HG03135 (cell line): ENCODE results near the gene GAL3ST3.

ENCODE experiments used
- ATAC-seq: cut with Tn5 transposase; IDR thresholded peaks from one replicate; pipeline ENCODE4 v1.9.1; 2021; ENCODE audit warnings: mild to moderate bottlenecking, moderate library complexity; ENCODE audit not compliant: unreplicated experiment

Gene GAL3ST3

GRCh38 chr11:66069715-66070603, 21.0 kb upstream of the GAL3ST3 start, which contains the start of gene PACS1:
Gene PACS1 (plus strand): TSS chr11:66070272. CDS start chr11:66070487, 215 bp downstream.
- peak; percentile 39 for ATAC-seq

GRCh38 chr11:66068923-66069714, 20.2 kb upstream of the GAL3ST3 start:
- ATAC-seq, result no peak

- ATAC-seq, result no peak
Observed at GRCh38 chr11:66068154-66068821, 19.3 kb upstream of the GAL3ST3 start.

GRCh38 chr11:66067640-66068039, 18.7 kb upstream of the GAL3ST3 start:
- no peak for ATAC-seq

- no peak for ATAC-seq
Observed at GRCh38 chr11:66066751-66067150, 17.8 kb upstream of the GAL3ST3 start.

GRCh38 chr11:66064571-66064970, 15.6 kb upstream of the GAL3ST3 start:
- ATAC-seq, result no peak

- no peak for ATAC-seq
Observed at GRCh38 chr11:66063900-66064299, 14.9 kb upstream of the GAL3ST3 start.

- no peak for ATAC-seq
Observed at GRCh38 chr11:66062408-66062807, 13.4 kb upstream of the GAL3ST3 start.

- no peak for ATAC-seq
Observed at GRCh38 chr11:66061268-66061667, 12.3 kb upstream of the GAL3ST3 start.

- ATAC-seq, result no peak
Observed at GRCh38 chr11:66059966-66060680, 11.2 kb upstream of the GAL3ST3 start.

GRCh38 chr11:66056501-66056900, 7.5 kb upstream of the GAL3ST3 start:
- no peak for ATAC-seq

GRCh38 chr11:66055021-66055420, 6.1 kb upstream of the GAL3ST3 start:
- ATAC-seq, result no peak

- no peak for ATAC-seq
Observed at GRCh38 chr11:66052664-66052982, 3.7 kb upstream of the GAL3ST3 start.

- ATAC-seq, result peak; percentile 95
Observed at GRCh38 chr11:66051766-66052663, 3.1 kb upstream of the GAL3ST3 start, which contains the start of gene SF3B2. Gene SF3B2 (plus strand): TSS chr11:66052364. CDS start chr11:66052385, 21 bp downstream.

- no peak for ATAC-seq
Observed at GRCh38 chr11:66051371-66051765, 2.4 kb upstream of the GAL3ST3 start.

- ATAC-seq, result no peak
Observed at GRCh38 chr11:66050581-66051231, 1.7 kb upstream of the GAL3ST3 start.

- no peak for ATAC-seq
Observed at GRCh38 chr11:66047541-66048365, 1.2 kb downstream of the GAL3ST3 start.

GRCh38 chr11:66046901-66047300, 2.1 kb downstream of the GAL3ST3 start:
- no peak for ATAC-seq
